Measurements from ENCODE around the gene KLK3.
"Not testable (repeated sequence)": the region's sequence is repeated elsewhere in the genome, so short reads cannot be mapped to it uniquely, and the experiment has no call there.

Gene KLK3

GRCh38 chr19:50893047-50893736 lies 38.5 kb downstream of the KLK3 start:
- ChIA-PET CTCF (interaction anchor here (0.8 kb wide), 1 partner anchor 13 kb away, joined by 3 read pairs; no protein-coding TSS in a partner anchor), POLR2A (ENCODE audit: low non-redundant PET) (no interaction called here)
- no peak overlapping the region for H3K27ac ChIP-seq
- no peak for TF ChIP-seq CTCF (conservative IDR thresholded peaks at IDR 0.05; ENCODE audit: low read depth)
- DNase-seq (ENCODE audit: low spot score) = no peak

GRCh38 chr19:50894478-50895356 lies 40.0 kb downstream of the KLK3 start:
- DNase-seq (ENCODE audit: low spot score) = no peak
- H3K27ac ChIP-seq = no peak overlapping the region
- no peak for TF ChIP-seq CTCF (conservative IDR thresholded peaks at IDR 0.05; ENCODE audit: low read depth)
- CTCF ChIA-PET = interaction anchor here (0.6 kb wide), 1 partner anchor 152 kb away, joined by 3 read pairs; no protein-coding TSS in a partner anchor
- POLR2A ChIA-PET (ENCODE audit: low non-redundant PET) = no interaction called here

- H3K27ac ChIP-seq; DNase-seq (ENCODE audit: low spot score); POLR2A ChIA-PET (ENCODE audit: low non-redundant PET); CTCF ChIA-PET: not testable (repeated sequence)
These were observed 41.4 kb downstream of the KLK3 start for GRCh38 chr19:50896089-50896590.

- TF ChIP-seq CTCF (conservative IDR thresholded peaks at IDR 0.05; ENCODE audit: low read depth) = no peak
- no peak overlapping the region for H3K27ac ChIP-seq
- POLR2A ChIA-PET (ENCODE audit: low non-redundant PET) = no interaction called here
- peak; percentile 5 for DNase-seq (ENCODE audit: low spot score)
- CTCF ChIA-PET = no interaction called here
These were observed 42.0 kb downstream of the KLK3 start for GRCh38 chr19:50896591-50897190.

- H3K27ac ChIP-seq = no peak overlapping the region
- ChIA-PET CTCF (no interaction called here), POLR2A (ENCODE audit: low non-redundant PET) (no interaction called here)
- no peak for TF ChIP-seq CTCF (conservative IDR thresholded peaks at IDR 0.05; ENCODE audit: low read depth)
- no peak for DNase-seq (ENCODE audit: low spot score)
These were observed 42.5 kb downstream of the KLK3 start for GRCh38 chr19:50897191-50897607.

- POLR2A ChIA-PET (ENCODE audit: low non-redundant PET) = no interaction called here
- H3K27ac ChIP-seq = no peak overlapping the region
- DNase-seq (ENCODE audit: low spot score) = no peak
- CTCF ChIA-PET = no interaction called here
- no peak for TF ChIP-seq CTCF (conservative IDR thresholded peaks at IDR 0.05; ENCODE audit: low read depth)
These were observed 42.9 kb downstream of the KLK3 start for GRCh38 chr19:50897612-50898011.

All from RWPE1 (cell line).